Endothelial cell of umbilical vein (primary cell): ENCODE measurements around the gene STX11.
A peak's percentile ranks its signal among the peaks of the same experiment; 100 is the strongest.

Experiments used
- EZH2 ChIP-seq: IDR thresholded peaks from 2 replicates; pipeline ENCODE4 v1.6.1; 2012; ENCODE audit warnings: borderline replicate concordance, low read depth, mild to moderate bottlenecking, moderate library complexity, low read length, inconsistent platforms; ENCODE audit not compliant: severe bottlenecking
- FOS ChIP-seq: IDR thresholded peaks from 2 replicates; pipeline ENCODE4 v1.6.1; 2011; ENCODE audit warnings: mild to moderate bottlenecking, low read length, moderate library complexity, borderline replicate concordance; ENCODE audit not compliant: insufficient read depth
- JUN ChIP-seq: IDR thresholded peaks from 2 replicates; pipeline ENCODE4 v1.6.1; 2011; ENCODE audit warnings: borderline replicate concordance, low read depth; ENCODE audit not compliant: insufficient read length, insufficient read depth
- POLR2A ChIP-seq: IDR thresholded peaks from 2 replicates; pipeline ENCODE4 v1.6.1; 2012; ENCODE audit warnings: low read depth, mild to moderate bottlenecking, control low read depth, low read length
- POLR2AphosphoS5 ChIP-seq: IDR thresholded peaks from 2 replicates; pipeline ENCODE4 v1.6.1; 2012; ENCODE audit warnings: low read depth, mild to moderate bottlenecking, control low read depth, low read length, moderate library complexity; ENCODE audit not compliant: insufficient read depth
- TF ChIP-seq, protein P1 (sequence below), 2 donors: IDR thresholded peaks; 1 replicate in 1 of 2; 2 replicates in 1 of 2; pipeline ENCODE4 v1.5.1; 2011; ENCODE audit warnings: low read length in 2 of 2, mild to moderate bottlenecking in 2 of 2, moderate library complexity in 2 of 2, control low read depth in 1 of 2, inconsistent platforms in 1 of 2, low read depth in 1 of 2; ENCODE audit not compliant: insufficient read depth in 1 of 2; ENCODE audit errors: extremely low read depth in 1 of 2
- TF ChIP-seq, protein P2 (sequence below): IDR thresholded peaks from 2 replicates; pipeline ENCODE4 v1.6.1; 2011; ENCODE audit not compliant: insufficient read depth, insufficient read length

GRCh38 chr6:144150710-144151657 is 667 bp downstream of the STX11 start:
- TF ChIP-seq JUN (peak; percentile 1), POLR2A (no peak), FOS (no peak), EZH2 (no peak), POLR2AphosphoS5 (no peak)
- TF ChIP-seq, protein P1, sequence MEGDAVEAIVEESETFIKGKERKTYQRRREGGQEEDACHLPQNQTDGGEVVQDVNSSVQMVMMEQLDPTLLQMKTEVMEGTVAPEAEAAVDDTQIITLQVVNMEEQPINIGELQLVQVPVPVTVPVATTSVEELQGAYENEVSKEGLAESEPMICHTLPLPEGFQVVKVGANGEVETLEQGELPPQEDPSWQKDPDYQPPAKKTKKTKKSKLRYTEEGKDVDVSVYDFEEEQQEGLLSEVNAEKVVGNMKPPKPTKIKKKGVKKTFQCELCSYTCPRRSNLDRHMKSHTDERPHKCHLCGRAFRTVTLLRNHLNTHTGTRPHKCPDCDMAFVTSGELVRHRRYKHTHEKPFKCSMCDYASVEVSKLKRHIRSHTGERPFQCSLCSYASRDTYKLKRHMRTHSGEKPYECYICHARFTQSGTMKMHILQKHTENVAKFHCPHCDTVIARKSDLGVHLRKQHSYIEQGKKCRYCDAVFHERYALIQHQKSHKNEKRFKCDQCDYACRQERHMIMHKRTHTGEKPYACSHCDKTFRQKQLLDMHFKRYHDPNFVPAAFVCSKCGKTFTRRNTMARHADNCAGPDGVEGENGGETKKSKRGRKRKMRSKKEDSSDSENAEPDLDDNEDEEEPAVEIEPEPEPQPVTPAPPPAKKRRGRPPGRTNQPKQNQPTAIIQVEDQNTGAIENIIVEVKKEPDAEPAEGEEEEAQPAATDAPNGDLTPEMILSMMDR (IDR thresholded peaks at IDR 0.05; ENCODE audit: extremely low read depth in 1 of 2, insufficient read depth in 1 of 2, low read depth in 1 of 2, low read length in 2 of 2): peak in 1 of 2 donors; percentile 7
- TF ChIP-seq, protein P2, sequence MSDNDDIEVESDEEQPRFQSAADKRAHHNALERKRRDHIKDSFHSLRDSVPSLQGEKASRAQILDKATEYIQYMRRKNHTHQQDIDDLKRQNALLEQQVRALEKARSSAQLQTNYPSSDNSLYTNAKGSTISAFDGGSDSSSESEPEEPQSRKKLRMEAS: no peak
